ENCODE data around the gene TBX2.

The TBX2 gene

GRCh38 chr17:61398721-61399130 is 917 bp upstream of the TBX2 start:
- no peak for DNase-seq (ENCODE audit: low read depth)
- peak overlapping the region; percentile 75 for H3K4me3 ChIP-seq (ENCODE audit: low read depth, low read length)

DNA sequence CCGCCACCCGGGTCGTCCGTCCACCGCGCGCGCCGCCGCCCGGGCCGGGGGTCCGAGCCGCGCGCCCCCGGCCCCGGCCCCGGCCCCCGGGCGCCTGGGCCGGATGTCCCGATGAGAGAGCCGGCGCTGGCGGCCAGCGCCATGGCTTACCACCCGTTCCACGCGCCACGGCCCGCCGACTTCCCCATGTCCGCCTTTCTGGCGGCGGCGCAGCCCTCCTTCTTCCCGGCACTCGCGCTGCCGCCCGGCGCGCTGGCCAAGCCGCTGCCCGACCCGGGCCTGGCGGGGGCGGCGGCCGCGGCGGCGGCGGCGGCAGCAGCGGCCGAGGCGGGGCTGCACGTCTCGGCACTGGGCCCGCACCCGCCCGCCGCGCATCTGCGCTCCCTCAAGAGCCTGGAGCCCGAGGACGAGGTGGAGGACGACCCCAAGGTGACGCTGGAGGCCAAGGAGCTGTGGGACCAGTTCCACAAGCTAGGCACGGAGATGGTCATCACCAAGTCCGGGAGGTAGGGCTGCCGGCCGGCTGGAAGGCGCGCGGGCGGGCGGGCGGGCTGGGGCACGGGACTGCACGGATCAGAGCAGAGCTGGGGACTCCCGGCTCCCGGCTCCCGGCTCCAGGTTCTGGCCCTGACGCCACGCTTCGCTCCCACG is 548 bp downstream of the TBX2 start:
- peak overlapping the region; percentile 75 for H3K4me3 ChIP-seq (ENCODE audit: low read depth, low read length)
- no peak for DNase-seq (ENCODE audit: low read depth)

- H3K4me3 ChIP-seq (ENCODE audit: low read depth, low read length), result peak overlapping the region; percentile 75
- DNase-seq (ENCODE audit: low read depth), result no peak
Observed at GRCh38 chr17:61400717-61401388, 1.2 kb downstream of the TBX2 start.

- no peak for DNase-seq (ENCODE audit: low read depth)
- H3K4me3 ChIP-seq (ENCODE audit: low read depth, low read length), result peak overlapping the region; percentile 75
Observed at GRCh38 chr17:61401389-61402072, 1.9 kb downstream of the TBX2 start.

GRCh38 chr17:61402073-61402541 is 2.5 kb downstream of the TBX2 start:
- DNase-seq (ENCODE audit: low read depth), result no peak
- peak overlapping the region; percentile 75 for H3K4me3 ChIP-seq (ENCODE audit: low read depth, low read length)

DNA sequence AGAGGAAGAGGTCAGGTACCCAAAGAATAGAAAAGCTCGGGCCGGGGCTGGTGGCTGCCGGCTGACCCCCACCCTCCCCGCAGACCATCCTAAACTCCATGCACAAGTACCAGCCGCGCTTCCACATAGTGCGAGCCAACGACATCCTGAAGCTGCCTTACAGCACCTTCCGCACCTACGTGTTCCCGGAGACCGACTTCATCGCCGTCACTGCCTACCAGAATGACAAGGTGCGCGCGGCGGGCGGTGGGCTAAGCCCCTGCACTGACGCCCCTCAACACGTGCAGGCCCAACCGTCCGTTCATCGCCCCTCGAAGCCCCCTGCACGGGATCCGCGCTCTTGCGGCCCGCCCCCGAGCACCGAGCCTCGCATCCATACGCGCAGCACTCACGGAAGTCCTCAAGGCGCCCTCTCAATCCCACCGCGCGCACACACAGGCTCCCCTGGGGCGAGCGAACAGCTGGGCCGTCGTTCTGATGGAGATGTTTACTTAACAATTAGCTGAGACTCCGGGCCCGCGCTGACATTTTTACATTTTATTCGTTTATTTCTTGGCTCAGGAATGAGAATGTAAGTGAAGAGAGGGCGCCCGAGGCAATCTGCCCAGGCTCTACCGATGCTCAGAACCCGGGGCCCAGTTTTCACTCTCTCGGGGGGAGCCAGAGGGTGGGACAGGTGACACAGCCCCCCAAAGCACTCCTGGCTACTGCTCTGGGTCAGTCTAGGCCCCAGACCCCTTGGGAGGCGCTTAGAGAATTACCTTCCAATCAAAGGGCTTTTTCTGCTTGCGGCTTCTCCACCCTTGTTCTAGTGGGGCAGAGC is 3.5 kb downstream of the TBX2 start:
- peak overlapping the region; percentile 75 for H3K4me3 ChIP-seq (ENCODE audit: low read depth, low read length)
- no peak for DNase-seq (ENCODE audit: low read depth)

DNA sequence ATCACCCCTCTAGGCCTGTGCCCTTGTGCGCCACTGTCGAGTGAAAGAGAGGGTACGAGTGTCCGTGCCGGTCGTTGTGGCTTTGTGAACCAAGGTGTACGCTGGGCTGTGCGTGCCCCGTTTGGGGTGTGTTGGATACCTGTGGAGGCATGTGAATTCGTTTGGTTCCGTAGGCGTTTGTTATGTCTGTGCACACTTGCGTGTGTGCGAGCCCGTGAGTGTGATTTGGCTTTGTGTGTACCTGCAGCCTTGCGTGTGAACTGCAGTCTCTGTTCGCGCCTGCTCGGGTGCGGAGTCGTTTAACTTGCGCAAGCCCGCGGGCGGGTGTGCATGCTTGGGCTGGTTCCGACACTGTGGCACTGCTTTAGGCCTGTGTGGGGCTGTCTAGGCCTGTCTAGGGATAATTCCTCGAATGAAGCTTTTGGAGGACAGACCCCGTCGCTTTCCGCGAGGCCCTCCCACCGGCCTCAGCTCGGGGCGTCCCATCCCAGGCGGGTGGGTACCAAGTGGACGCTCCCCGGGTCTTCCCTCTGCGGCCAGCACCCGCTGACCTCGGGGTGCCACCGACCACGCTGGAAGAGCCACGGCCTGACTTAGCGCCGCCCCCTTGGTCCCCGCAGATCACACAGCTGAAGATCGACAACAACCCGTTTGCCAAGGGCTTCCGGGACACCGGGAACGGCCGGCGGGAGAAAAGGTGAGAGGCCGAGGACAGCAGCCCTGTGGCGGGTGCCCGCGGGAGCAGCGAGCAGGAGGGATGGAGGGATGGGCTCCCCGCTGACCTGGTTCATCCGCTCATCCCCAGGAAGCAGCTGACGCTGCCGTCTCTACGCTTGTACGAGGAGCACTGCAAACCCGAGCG is 4.4 kb downstream of the TBX2 start:
- peak overlapping the region; percentile 75 for H3K4me3 ChIP-seq (ENCODE audit: low read depth, low read length)
- DNase-seq (ENCODE audit: low read depth), result no peak

- DNase-seq (ENCODE audit: low read depth), result no peak
- H3K4me3 ChIP-seq (ENCODE audit: low read depth, low read length), result peak overlapping the region; percentile 75
Observed at GRCh38 chr17:61404663-61404912, 4.9 kb downstream of the TBX2 start.

DNA sequence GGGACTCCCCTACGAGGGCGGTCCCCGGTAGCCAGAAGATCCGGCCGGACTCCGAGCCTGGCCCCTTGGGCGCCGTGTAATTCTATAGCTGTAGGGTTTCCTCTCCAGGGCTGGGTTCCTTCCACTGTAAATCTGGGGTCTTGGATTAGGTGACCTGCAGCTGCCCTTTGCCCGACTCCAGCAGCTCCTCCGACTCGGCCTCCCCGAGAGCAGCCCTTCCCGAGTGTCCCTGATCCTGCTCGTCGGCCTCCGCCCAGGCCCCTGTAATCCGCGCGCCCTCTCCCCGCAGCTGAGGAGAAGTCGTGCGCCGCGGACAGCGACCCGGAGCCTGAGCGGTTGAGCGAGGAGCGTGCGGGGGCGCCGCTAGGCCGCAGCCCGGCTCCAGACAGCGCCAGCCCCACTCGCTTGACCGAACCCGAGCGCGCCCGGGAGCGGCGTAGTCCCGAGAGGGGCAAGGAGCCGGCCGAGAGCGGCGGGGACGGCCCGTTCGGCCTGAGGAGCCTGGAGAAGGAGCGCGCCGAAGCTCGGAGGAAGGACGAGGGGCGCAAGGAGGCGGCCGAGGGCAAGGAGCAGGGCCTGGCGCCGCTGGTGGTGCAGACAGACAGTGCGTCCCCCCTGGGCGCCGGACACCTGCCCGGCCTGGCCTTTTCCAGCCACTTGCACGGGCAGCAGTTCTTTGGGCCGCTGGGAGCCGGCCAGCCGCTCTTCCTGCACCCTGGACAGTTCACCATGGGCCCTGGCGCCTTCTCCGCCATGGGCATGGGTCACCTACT is 5.5 kb downstream of the TBX2 start:
- no peak for DNase-seq (ENCODE audit: low read depth)
- peak overlapping the region; percentile 75 for H3K4me3 ChIP-seq (ENCODE audit: low read depth, low read length)

DNA sequence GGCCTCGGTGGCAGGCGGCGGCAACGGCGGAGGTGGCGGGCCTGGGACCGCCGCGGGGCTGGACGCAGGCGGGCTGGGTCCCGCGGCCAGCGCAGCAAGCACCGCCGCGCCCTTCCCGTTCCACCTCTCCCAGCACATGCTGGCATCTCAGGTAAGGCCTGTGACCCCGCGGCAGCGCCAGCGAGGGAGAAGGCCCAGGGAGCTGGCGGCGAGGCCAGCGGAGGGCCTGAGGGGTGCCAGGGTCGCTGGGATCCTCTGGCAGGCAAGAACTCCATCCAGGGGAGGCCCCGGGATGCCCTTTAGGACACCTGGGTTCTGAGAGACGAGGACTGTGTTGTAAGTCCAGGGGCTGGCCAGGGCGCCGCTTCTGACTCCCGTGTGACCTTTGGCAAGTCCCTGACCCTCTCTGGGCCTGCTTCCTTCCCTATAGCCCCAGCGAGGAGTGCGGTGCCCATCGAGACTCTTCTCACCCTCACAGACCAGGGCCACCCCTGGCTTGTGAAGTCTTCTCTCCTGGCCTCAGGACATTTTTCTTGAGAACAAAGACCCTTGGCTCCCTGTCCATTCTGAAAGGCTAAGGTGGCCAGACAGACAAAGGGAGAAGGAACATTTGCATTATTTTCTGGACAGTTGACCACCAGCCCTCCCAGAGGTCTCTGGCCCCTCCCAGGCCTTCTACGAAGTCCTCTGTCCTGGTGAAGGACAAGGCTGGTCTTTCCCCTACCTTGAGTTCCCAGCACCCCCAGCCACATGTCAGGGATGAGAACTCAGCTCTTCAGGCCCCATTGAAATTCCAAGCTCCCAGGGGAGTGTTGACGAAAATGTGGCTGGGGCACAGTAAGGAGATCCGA is 6.3 kb downstream of the TBX2 start:
- H3K4me3 ChIP-seq (ENCODE audit: low read depth, low read length), result no peak overlapping the region
- DNase-seq (ENCODE audit: low read depth), result no peak

DNA sequence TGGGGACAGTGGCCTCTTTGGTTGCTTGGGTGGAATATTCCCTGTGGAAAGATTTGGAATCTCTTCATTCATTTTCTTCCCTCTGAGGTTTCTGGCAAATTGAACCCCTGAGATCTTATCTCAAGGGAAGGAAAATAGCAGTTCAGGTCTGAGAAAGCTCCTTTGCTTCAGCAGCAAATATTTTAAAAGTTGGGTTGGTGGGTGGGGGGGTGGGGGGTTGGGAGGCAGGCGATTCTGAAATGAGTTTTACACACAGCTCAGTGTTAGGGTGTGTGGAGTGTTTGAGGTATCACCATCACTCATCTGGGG is 6.8 kb downstream of the TBX2 start:
- no peak for DNase-seq (ENCODE audit: low read depth)
- H3K4me3 ChIP-seq (ENCODE audit: low read depth, low read length), result no peak overlapping the region

GRCh38 chr17:61406971-61407911 is 7.6 kb downstream of the TBX2 start:
- no peak for DNase-seq (ENCODE audit: low read depth)
- H3K4me3 ChIP-seq (ENCODE audit: low read depth, low read length), result no peak overlapping the region

GRCh38 chr17:61408151-61409041 is 8.8 kb downstream of the TBX2 start:
- H3K4me3 ChIP-seq (ENCODE audit: low read depth, low read length), result no peak overlapping the region
- DNase-seq (ENCODE audit: low read depth), result no peak

- peak overlapping the region; percentile 50 for H3K4me3 ChIP-seq (ENCODE audit: low read depth, low read length)
- no peak for DNase-seq (ENCODE audit: low read depth)
Observed at GRCh38 chr17:61409301-61410112, 9.9 kb downstream of the TBX2 start.

All from skeletal muscle cell (primary cell).